ENCODE results near the gene PLTP. TPM values are rescaled to one million over a fixed set of nuclear protein-coding genes. Genes with fewer than 3 reads are reported as not detected.
A peak's percentile ranks its signal among the peaks of the same experiment; 100 is the strongest.

The PLTP gene
- total and polyA plus RNA-seq, 8 donors: 35.5 to 158 (median 85.4) TPM

GRCh38 chr20:45950330-45950646 lies 38.3 kb upstream of the PLTP start:
- TF ChIP-seq CTCF (IDR thresholded peaks at IDR 0.05): no peak
- no peaks in the 10 kb centered on the region for H3K9me3 ChIP-seq
- no peak overlapping the region for H3K27ac ChIP-seq
- ATAC-seq (no peak), DNase-seq (no peak), FAIRE-seq (no peak)
- H3K36me3 ChIP-seq: peaks cover 0 to 45% (median 21%) of the 10 kb centered on the region in 3 donors
- H3K4me1 ChIP-seq: peaks cover 10 to 20% (median 16%) of the 10 kb centered on the region in 3 donors
- H3K4me3 ChIP-seq: no peak overlapping the region
- intact Hi-C loops (cut with DNase I): no loop called here
- 89 to 95% methylated on average over 9 of the region's 9 CpGs for WGBS, 2 donors
- no peaks in the 10 kb centered on the region for H3K27me3 ChIP-seq

DNA sequence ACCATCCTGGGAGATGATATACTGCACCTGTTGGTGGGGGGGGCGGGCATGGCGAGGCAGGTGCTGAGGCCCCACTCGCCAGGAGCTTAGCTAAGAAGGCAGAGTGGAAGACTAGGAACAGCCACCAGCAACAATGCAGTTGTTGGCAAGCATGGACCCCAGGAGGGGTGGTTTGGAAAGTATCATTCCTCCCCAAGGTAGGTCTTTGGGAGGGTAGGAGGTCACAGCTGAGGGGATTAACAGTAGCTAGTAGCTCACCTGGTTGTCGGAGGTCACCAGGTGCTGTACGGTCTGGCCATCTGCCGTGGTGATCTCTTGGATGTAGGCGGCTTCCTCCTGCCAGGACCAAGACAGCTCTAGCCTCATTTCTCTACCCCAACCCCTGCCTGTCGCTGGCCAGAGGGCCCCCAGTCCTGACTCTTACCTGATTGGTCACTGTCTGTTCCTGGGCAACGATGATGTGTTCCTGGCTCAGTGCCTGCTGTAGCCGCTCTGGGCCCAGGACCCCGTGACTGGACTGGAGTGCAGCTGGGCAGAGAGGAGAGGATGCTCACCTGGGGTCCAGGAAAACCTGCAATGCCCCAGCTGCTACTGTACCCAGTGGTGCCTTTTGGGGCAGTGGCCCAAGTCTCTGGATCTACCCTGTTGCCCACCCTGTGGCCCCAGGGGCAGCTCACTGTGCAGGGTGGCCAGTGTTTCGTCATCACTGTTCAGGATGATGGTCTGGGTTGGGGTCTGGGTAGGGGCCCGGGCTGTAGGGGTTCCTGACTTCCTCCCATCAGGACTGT lies 37.8 kb upstream of the PLTP start:
- no peak for TF ChIP-seq CTCF (IDR thresholded peaks at IDR 0.05)
- no peak overlapping the region for H3K27ac ChIP-seq
- FAIRE-seq (no peak), DNase-seq (peak in 1 of 6 donors; percentile 74), ATAC-seq (peak in 1 of 4 donors; percentile 0)
- no peaks in the 10 kb centered on the region for H3K9me3 ChIP-seq
- no peaks in the 10 kb centered on the region for H3K27me3 ChIP-seq
- no peak overlapping the region for H3K4me3 ChIP-seq
- H3K4me1 ChIP-seq: peaks cover 15 to 24% (median 22%) of the 10 kb centered on the region in 3 donors
- 81 to 82% methylated on average over 13 of the region's 13 CpGs for WGBS, 2 donors
- intact Hi-C loops (cut with DNase I): no loop called here
- H3K36me3 ChIP-seq: peaks cover 0 to 45% (median 21%) of the 10 kb centered on the region in 3 donors

- Histone ChIP-seq H3K36me3 (peaks cover 0 to 46% (median 21%) of the 10 kb centered on the region in 3 donors), H3K4me1 (peaks cover 18 to 31% (median 26%) of the 10 kb centered on the region in 3 donors), H3K27ac (no peak overlapping the region), H3K4me3 (no peak overlapping the region), H3K9me3 (no peaks in the 10 kb centered on the region), H3K27me3 (no peaks in the 10 kb centered on the region)
- 86 to 91% methylated on average over 10 of the region's 10 CpGs for WGBS, 2 donors
- intact Hi-C loops (cut with DNase I): no loop called here
- no peak for TF ChIP-seq CTCF (IDR thresholded peaks at IDR 0.05)
- ATAC-seq (no peak), DNase-seq (peak in 1 of 6 donors; percentile 69), FAIRE-seq (no peak)
These were observed 37.0 kb upstream of the PLTP start for GRCh38 chr20:45948742-45949541.

GRCh38 chr20:45948261-45948733 lies 36.3 kb upstream of the PLTP start:
- Histone ChIP-seq H3K27me3 (no peaks in the 10 kb centered on the region), H3K27ac (no peak overlapping the region), H3K4me1 (peaks cover 18 to 32% (median 26%) of the 10 kb centered on the region in 3 donors), H3K36me3 (peaks cover 0 to 53% (median 26%) of the 10 kb centered on the region in 3 donors), H3K9me3 (no peaks in the 10 kb centered on the region), H3K4me3 (no peak overlapping the region)
- intact Hi-C loops (cut with DNase I): no loop called here
- FAIRE-seq (no peak), DNase-seq (no peak), ATAC-seq (no peak)
- 92 to 95% methylated on average over 7 of the region's 7 CpGs for WGBS, 2 donors
- TF ChIP-seq CTCF (IDR thresholded peaks at IDR 0.05): no peak
